Astrocyte (in vitro differentiated cells and primary cell): Measurements from ENCODE around the gene ZDHHC14. TPM values are rescaled to one million over a fixed set of nuclear protein-coding genes. Genes with fewer than 3 reads are reported as not detected.

Experiments used
- DNase-seq: peaks from one replicate; pipeline ENCODE4 v3.0.0-alpha.2; 2010; ENCODE audit warnings: low read depth
- FAIRE-seq: peaks from 2 replicates; lab custom pipeline; 2011; peaks lifted over from hg19 to GRCh38; lab: Jason Lieb, UNC
- H2AFZ ChIP-seq: 2 replicates; pipeline ENCODE4 v1.6.0; 2012; ENCODE audit warnings: low read depth, low read length, inconsistent platforms
- H3K27ac ChIP-seq: 2 replicates; pipeline ENCODE4 v1.5.1; 2011; ENCODE audit warnings: low read depth, low read length, inconsistent platforms
- H3K27me3 ChIP-seq: 2 replicates; pipeline ENCODE4 v1.6.0; 2011; ENCODE audit warnings: low read length, inconsistent platforms; ENCODE audit not compliant: insufficient read depth
- H3K36me3 ChIP-seq: 2 replicates; pipeline ENCODE4 v1.5.1; 2011; ENCODE audit warnings: low read length, inconsistent platforms; ENCODE audit not compliant: insufficient read depth
- H3K4me1 ChIP-seq: 2 replicates; pipeline ENCODE4 v1.5.1; 2011; ENCODE audit warnings: low read length, inconsistent platforms; ENCODE audit not compliant: insufficient read depth
- H3K4me2 ChIP-seq: 2 replicates; pipeline ENCODE4 v1.6.0; 2012; ENCODE audit warnings: low read length, inconsistent platforms
- H3K4me3 ChIP-seq: 2 replicates; pipeline ENCODE4 v1.5.1; 2011; ENCODE audit warnings: low read depth, mild to moderate bottlenecking, low read length, inconsistent platforms; ENCODE audit not compliant: insufficient read depth
- H3K79me2 ChIP-seq: 2 replicates; pipeline ENCODE4 v1.6.0; 2012; ENCODE audit warnings: mild to moderate bottlenecking, low read length, inconsistent platforms; ENCODE audit not compliant: insufficient read depth
- H3K9ac ChIP-seq: 2 replicates; pipeline ENCODE4 v1.6.0; 2012; ENCODE audit warnings: mild to moderate bottlenecking, low read length, inconsistent platforms
- H3K9me3 ChIP-seq: 2 replicates; pipeline ENCODE4 v1.5.1; 2012; ENCODE audit warnings: low read depth, mild to moderate bottlenecking, low read length, inconsistent platforms; ENCODE audit not compliant: insufficient read depth
- H4K20me1 ChIP-seq: 2 replicates; pipeline ENCODE4 v1.6.0; 2012; ENCODE audit warnings: low read length, inconsistent platforms; ENCODE audit not compliant: insufficient read depth
- H3K27ac Mint-ChIP-seq: one replicate; pipeline ENCODE4 v1.8.0; 2021; ENCODE audit warnings: mild to moderate bottlenecking, mixed read lengths; ENCODE audit not compliant: unreplicated experiment
- H3K27me3 Mint-ChIP-seq: one replicate; pipeline ENCODE4 v1.8.0; 2021; ENCODE audit warnings: low read depth, mixed read lengths; ENCODE audit not compliant: unreplicated experiment
- H3K36me3 Mint-ChIP-seq: one replicate; pipeline ENCODE4 v1.8.0; 2021; ENCODE audit warnings: low read depth, mixed read lengths; ENCODE audit not compliant: unreplicated experiment
- H3K4me1 Mint-ChIP-seq: one replicate; pipeline ENCODE4 v1.8.0; 2021; ENCODE audit warnings: low read depth, mixed read lengths; ENCODE audit not compliant: unreplicated experiment
- H3K4me3 Mint-ChIP-seq: one replicate; pipeline ENCODE4 v1.8.0; 2021; ENCODE audit warnings: mild to moderate bottlenecking, moderate library complexity, mixed read lengths; ENCODE audit not compliant: unreplicated experiment
- H3K9me3 Mint-ChIP-seq: one replicate; pipeline ENCODE4 v1.8.0; 2021; ENCODE audit warnings: mild to moderate bottlenecking, mixed read lengths; ENCODE audit not compliant: unreplicated experiment
- CTCF ChIP-seq: IDR thresholded peaks from 2 replicates; pipeline ENCODE4 v1.5.1; 2011; ENCODE audit warnings: low read depth, mild to moderate bottlenecking, inconsistent platforms, low read length, moderate library complexity; ENCODE audit not compliant: insufficient read depth
- EZH2 ChIP-seq: IDR thresholded peaks from 2 replicates; pipeline ENCODE4 v1.6.1; 2012; ENCODE audit warnings: mild to moderate bottlenecking, low read length, inconsistent platforms; ENCODE audit not compliant: insufficient read depth
- total RNA-seq: library from RNA; stranded (reverse); gene quantifications from 2 replicates; pipeline ENCODE4 v1.2.1, GENCODE V29; 2021

ZDHHC14 gene
- total RNA-seq, 1 donor from 2014 or later, result 7.2 TPM

- H3K4me1 ChIP-seq, result no peaks in the 10 kb centered on the region
- no peak for DNase-seq
- H3K79me2 ChIP-seq, result no peaks in the 10 kb centered on the region
- H3K36me3 Mint-ChIP-seq, result peaks cover 2% of the 10 kb centered on the region
- H3K36me3 ChIP-seq, result no peaks in the 10 kb centered on the region
- H3K9me3 ChIP-seq, result no peaks in the 10 kb centered on the region
- H3K4me3 Mint-ChIP-seq, result no peak overlapping the region
- H3K27ac ChIP-seq, result no peak overlapping the region
- H3K9me3 Mint-ChIP-seq, result no peaks in the 10 kb centered on the region
- no peaks in the 10 kb centered on the region for H3K27me3 ChIP-seq
- H3K4me1 Mint-ChIP-seq, result no peaks in the 10 kb centered on the region
- H2AFZ ChIP-seq, result no peak overlapping the region
- no peak for TF ChIP-seq CTCF
- no peak for TF ChIP-seq EZH2
- no peak overlapping the region for H3K4me2 ChIP-seq
- no peak overlapping the region for H3K4me3 ChIP-seq
- H4K20me1 ChIP-seq, result peaks cover 4% of the 10 kb centered on the region
- FAIRE-seq, result no peak
- peaks cover 11% of the 10 kb centered on the region for H3K27me3 Mint-ChIP-seq
- H3K9ac ChIP-seq, result no peak overlapping the region
- H3K27ac Mint-ChIP-seq, result no peak overlapping the region
These were observed 103.2 kb downstream of the ZDHHC14 start for GRCh38 chr6:157484181-157484580.

GRCh38 chr6:157486572-157486971, 105.6 kb downstream of the ZDHHC14 start:
- Histone ChIP-seq H3K79me2 (no peaks in the 10 kb centered on the region), H4K20me1 (peaks cover 4% of the 10 kb centered on the region), H3K9me3 (no peaks in the 10 kb centered on the region), H3K27ac (no peak overlapping the region), H2AFZ (no peak overlapping the region), H3K4me2 (no peak overlapping the region), H3K4me3 (no peak overlapping the region), H3K4me1 (no peaks in the 10 kb centered on the region), H3K27me3 (no peaks in the 10 kb centered on the region), H3K36me3 (no peaks in the 10 kb centered on the region), H3K9ac (no peak overlapping the region)
- H3K36me3 Mint-ChIP-seq, result no peaks in the 10 kb centered on the region
- DNase-seq (no peak), FAIRE-seq (no peak)
- TF ChIP-seq CTCF (no peak), EZH2 (no peak)
- H3K4me1 Mint-ChIP-seq, result no peaks in the 10 kb centered on the region
- no peaks in the 10 kb centered on the region for H3K9me3 Mint-ChIP-seq
- peaks cover 20% of the 10 kb centered on the region for H3K27me3 Mint-ChIP-seq
- H3K27ac Mint-ChIP-seq, result peak overlapping the region; percentile 48
- no peak overlapping the region for H3K4me3 Mint-ChIP-seq

GRCh38 chr6:157487110-157487773, 106.3 kb downstream of the ZDHHC14 start:
- Histone ChIP-seq H3K4me3 (no peak overlapping the region), H3K9ac (no peak overlapping the region), H3K79me2 (no peaks in the 10 kb centered on the region), H3K4me1 (no peaks in the 10 kb centered on the region), H4K20me1 (peaks cover 4% of the 10 kb centered on the region), H3K4me2 (no peak overlapping the region), H3K27ac (no peak overlapping the region), H3K36me3 (no peaks in the 10 kb centered on the region), H3K9me3 (no peaks in the 10 kb centered on the region), H2AFZ (no peak overlapping the region), H3K27me3 (no peaks in the 10 kb centered on the region)
- no peaks in the 10 kb centered on the region for H3K36me3 Mint-ChIP-seq
- no peaks in the 10 kb centered on the region for H3K4me1 Mint-ChIP-seq
- no peak for TF ChIP-seq CTCF
- TF ChIP-seq EZH2, result no peak
- peaks cover 20% of the 10 kb centered on the region for H3K27me3 Mint-ChIP-seq
- no peak overlapping the region for H3K27ac Mint-ChIP-seq
- FAIRE-seq (no peak), DNase-seq (no peak)
- H3K4me3 Mint-ChIP-seq, result no peak overlapping the region
- H3K9me3 Mint-ChIP-seq, result no peaks in the 10 kb centered on the region
